ENCODE results near the gene ZNF836. TPM values are rescaled to one million over a fixed set of nuclear protein-coding genes. Genes with fewer than 3 reads are reported as not detected.

The ZNF836 gene
- total RNA-seq, 1 experiment from 2014 or later: 14.3 TPM

GRCh38 chr19:52217576-52217975 is 46.2 kb upstream of the ZNF836 start:
- intact Hi-C loops (cut with micrococcal nuclease; ENCODE audit: unreplicated experiment): no loop called here
- H3F3A ChIP-seq (ENCODE audit: insufficient read depth, low read depth): peaks cover 3% of the 10 kb centered on the region; the same call in 1 of the 2 replicates
- no peaks in the 10 kb centered on the region for H3K9me2 ChIP-seq (ENCODE audit: insufficient read depth)
- TF ChIP-seq CTCF (conservative IDR thresholded peaks at IDR 0.05) (no peak), EZH2 (IDR thresholded peaks at IDR 0.05; ENCODE audit: low read depth) (no peak)
- H3K9me3 ChIP-seq (ENCODE audit: insufficient read depth, low read depth): no peaks in the 10 kb centered on the region
- H3K27ac ChIP-seq: no peak overlapping the region
- H3K27me3 ChIP-seq (ENCODE audit: insufficient read depth, low read depth): no peaks in the 10 kb centered on the region
- peaks cover 85% of the 10 kb centered on the region for H3K36me3 ChIP-seq (ENCODE audit: low read depth)
- H3K79me2 ChIP-seq (ENCODE audit: low read depth): no peaks in the 10 kb centered on the region
- DNase-seq: no peak
- no peak overlapping the region for H3K4me2 ChIP-seq
- peaks cover 7% of the 10 kb centered on the region; the same call in 1 of the 2 replicates for H3K4me1 ChIP-seq (replicated peaks; ENCODE audit: insufficient read depth)
- H2AFZ ChIP-seq: no peak overlapping the region
- 0 out of 2 replicates have a peak, but pooled peaks cover 4% of the 10 kb centered on the region for H4K20me1 ChIP-seq (ENCODE audit: insufficient read depth)
- no peak overlapping the region for H3K4me3 ChIP-seq
- BruUV-seq (replicated peaks): no TSS peak
- CTCF ChIA-PET: no interaction called here
- POLR2A ChIA-PET (ENCODE audit: unreplicated experiment): no interaction called here

GRCh38 chr19:52216401-52216800 is 45.0 kb upstream of the ZNF836 start:
- Histone ChIP-seq H3K27me3 (ENCODE audit: insufficient read depth, low read depth) (no peaks in the 10 kb centered on the region), H3K79me2 (ENCODE audit: low read depth) (no peaks in the 10 kb centered on the region), H3F3A (ENCODE audit: insufficient read depth, low read depth) (peaks cover 3% of the 10 kb centered on the region; the same call in 1 of the 2 replicates), H3K4me2 (no peak overlapping the region), H4K20me1 (ENCODE audit: insufficient read depth) (0 out of 2 replicates have a peak, but pooled peaks cover 4% of the 10 kb centered on the region), H3K4me3 (no peak overlapping the region), H2AFZ (no peak overlapping the region), H3K9me3 (ENCODE audit: insufficient read depth, low read depth) (no peaks in the 10 kb centered on the region), H3K27ac (no peak overlapping the region), H3K9me2 (ENCODE audit: insufficient read depth) (no peaks in the 10 kb centered on the region), H3K4me1 (replicated peaks; ENCODE audit: insufficient read depth) (peaks cover 7% of the 10 kb centered on the region; the same call in 1 of the 2 replicates), H3K36me3 (ENCODE audit: low read depth) (peaks cover 84% of the 10 kb centered on the region)
- CTCF ChIA-PET: no interaction called here
- intact Hi-C loops (cut with micrococcal nuclease; ENCODE audit: unreplicated experiment): no loop called here
- no peak for DNase-seq
- TF ChIP-seq CTCF (conservative IDR thresholded peaks at IDR 0.05) (no peak), EZH2 (IDR thresholded peaks at IDR 0.05; ENCODE audit: low read depth) (no peak)
- POLR2A ChIA-PET (ENCODE audit: unreplicated experiment): no interaction called here
- no TSS peak for BruUV-seq (replicated peaks)

GRCh38 chr19:52214241-52214640 is 42.8 kb upstream of the ZNF836 start:
- DNase-seq: peak in 1 of 2 experiments; percentile 52
- intact Hi-C loops (cut with micrococcal nuclease; ENCODE audit: unreplicated experiment): no loop called here
- H3K9me3 ChIP-seq (ENCODE audit: insufficient read depth, low read depth): no peaks in the 10 kb centered on the region
- peaks cover 3% of the 10 kb centered on the region; the same call in 1 of the 2 replicates for H3F3A ChIP-seq (ENCODE audit: insufficient read depth, low read depth)
- BruUV-seq (replicated peaks): no TSS peak
- no peaks in the 10 kb centered on the region for H3K9me2 ChIP-seq (ENCODE audit: insufficient read depth)
- peaks cover 7% of the 10 kb centered on the region; the same call in 1 of the 2 replicates for H3K4me1 ChIP-seq (replicated peaks; ENCODE audit: insufficient read depth)
- H3K27me3 ChIP-seq (ENCODE audit: insufficient read depth, low read depth): no peaks in the 10 kb centered on the region
- H3K27ac ChIP-seq: no peak overlapping the region
- H3K4me2 ChIP-seq: no peak overlapping the region
- H3K79me2 ChIP-seq (ENCODE audit: low read depth): no peaks in the 10 kb centered on the region
- ChIA-PET POLR2A (ENCODE audit: unreplicated experiment) (no interaction called here), CTCF (no interaction called here)
- peaks cover 73% of the 10 kb centered on the region for H3K36me3 ChIP-seq (ENCODE audit: low read depth)
- no peak overlapping the region for H2AFZ ChIP-seq
- peaks cover 12% of the 10 kb centered on the region for H4K20me1 ChIP-seq (ENCODE audit: insufficient read depth)
- no peak overlapping the region for H3K4me3 ChIP-seq
- TF ChIP-seq EZH2 (IDR thresholded peaks at IDR 0.05; ENCODE audit: low read depth): no peak
- no peak for TF ChIP-seq CTCF (conservative IDR thresholded peaks at IDR 0.05)

Data from PC-9 (cell line).